SJSA1 (cell line): Measurements from ENCODE around the gene ICAM4. TPM values are rescaled to one million over a fixed set of nuclear protein-coding genes. Genes with fewer than 3 reads are reported as not detected.

Experiments used
- DNase-seq, 2 experiments: peaks; one replicate each; pipeline ENCODE4 v3.0.0-alpha.2; 2015 to 2020; ENCODE audit warnings: low spot score in 2 of 2, low read depth in 1 of 2
- H3K27ac ChIP-seq: fragments of 250-450 bp; sonication (Bioruptor Pico); 2 replicates; pipeline ENCODE4 v1.5.1; 2020; ENCODE audit warnings: mild to moderate bottlenecking, moderate library complexity
- H3K27me3 ChIP-seq: fragments of 250-450 bp; sonication (Bioruptor Pico); replicated peaks from 2 replicates; pipeline ENCODE4 v1.5.1; 2020; ENCODE audit warnings: mild to moderate bottlenecking, moderate library complexity
- H3K36me3 ChIP-seq: fragments of 250-450 bp; sonication (Bioruptor Pico); 2 replicates; pipeline ENCODE4 v1.5.1; 2020; ENCODE audit warnings: mild to moderate bottlenecking
- H3K4me1 ChIP-seq: fragments of 250-450 bp; sonication (Bioruptor Pico); replicated peaks from 2 replicates; pipeline ENCODE4 v1.6.1; 2021; ENCODE audit warnings: mild to moderate bottlenecking
- H3K4me3 ChIP-seq: fragments of 250-450 bp; sonication (Bioruptor Pico); 2 replicates; pipeline ENCODE4 v1.5.1; 2020; ENCODE audit warnings: mild to moderate bottlenecking
- H3K9me3 ChIP-seq: fragments of 250-450 bp; sonication (Bioruptor Pico); replicated peaks from 2 replicates; pipeline ENCODE4 v1.5.1; 2020; ENCODE audit warnings: mild to moderate bottlenecking
- total RNA-seq: library from RNA; depleted of rRNA; stranded (reverse); fragments of >200 nt; shearing (Covaris generic); gene quantifications from 2 replicates; pipeline ENCODE4 v1.2.3, GENCODE V29; 2014

The ICAM4 gene
- total RNA-seq, 1 experiment from 2014 or later: not detected

DNA sequence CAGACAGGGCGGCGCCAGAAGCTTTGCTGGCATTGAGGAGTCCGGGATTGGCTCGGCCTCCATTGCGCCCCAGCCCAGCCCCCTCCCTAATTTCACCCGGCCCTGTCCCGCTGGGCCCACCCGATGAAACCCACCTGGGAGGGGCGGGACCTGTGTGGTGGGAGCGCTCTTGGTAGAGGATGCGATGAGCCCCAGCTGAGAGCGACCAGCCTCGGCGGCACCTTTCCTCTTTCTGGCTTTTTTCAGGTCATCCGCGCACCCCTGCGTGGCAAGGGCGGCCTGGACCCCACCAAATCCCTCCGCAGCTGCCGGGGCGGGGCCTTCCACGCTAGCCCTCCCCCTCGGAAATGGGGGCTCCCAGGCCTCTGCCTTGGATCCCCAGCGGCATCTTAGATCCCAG is 22.7 kb downstream of the ICAM4 start, which contains the start of gene ZGLP1:
TSS of gene ZGLP1 (minus strand) at position 393 of the 400 bp plus-strand sequence.
- Histone ChIP-seq H3K27me3 (no peaks in the 10 kb centered on the region), H3K9me3 (no peaks in the 10 kb centered on the region), H3K4me1 (peaks cover 14% of the 10 kb centered on the region), H3K4me3 (no peak within 1 kb of the TSS), H3K36me3 (peaks cover 26% of the 10 kb centered on the region), H3K27ac (no peak within 1 kb of the TSS)
- no peak for DNase-seq

DNA sequence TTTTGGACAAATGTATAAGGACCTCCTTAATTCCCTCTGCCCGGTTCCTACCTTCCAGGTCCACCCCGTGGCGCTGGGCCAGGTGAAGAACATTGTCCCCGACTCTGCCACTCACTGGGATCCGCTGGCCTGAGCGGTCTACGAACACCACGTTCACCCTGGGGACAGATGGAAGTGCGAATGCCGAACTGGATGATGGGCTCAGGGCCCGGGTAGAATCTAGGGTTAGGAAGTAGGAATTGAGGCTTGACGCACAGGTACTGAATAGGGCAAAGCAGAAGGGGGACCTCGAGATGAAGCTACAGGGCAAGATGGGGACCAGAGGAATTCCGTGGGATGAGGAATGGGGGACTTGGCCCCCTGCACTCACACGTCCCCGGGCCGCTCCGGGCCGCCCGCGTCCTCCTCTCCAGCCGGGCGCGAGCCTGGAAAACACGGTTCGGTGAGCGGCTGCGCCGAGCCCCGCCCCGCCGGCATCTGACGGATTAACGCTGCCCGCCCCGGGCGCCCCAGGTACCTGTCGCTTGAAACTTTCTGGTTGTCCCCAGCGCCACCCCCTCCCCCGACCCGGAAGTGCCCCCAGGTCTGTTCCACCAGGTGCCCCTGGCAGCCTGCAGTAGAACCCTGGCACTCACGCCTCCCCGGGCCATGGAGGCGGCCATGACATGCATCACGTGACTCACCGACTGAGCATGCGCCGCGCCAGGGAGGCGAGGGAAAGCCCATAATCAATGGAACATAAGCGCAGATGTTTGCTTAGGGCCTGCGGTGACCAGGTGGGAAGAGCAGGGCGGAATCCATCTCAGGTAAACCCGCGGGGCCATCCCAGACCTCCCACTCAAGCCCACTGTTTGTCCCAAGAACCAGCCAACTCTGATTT is 28.8 kb downstream of the ICAM4 start, which contains the start of gene FDX2:
TSS of gene FDX2 (minus strand) at position 681 of the 880 bp plus-strand sequence. CDS start at position 662, 19 bp downstream.
- peak; percentile 61 to 82 for DNase-seq
- Histone ChIP-seq H3K4me3 (peak within 1 kb of the TSS; percentile 65), H3K4me1 (peaks cover 7% of the 10 kb centered on the region; the same call in 1 of the 2 replicates), H3K27me3 (no peaks in the 10 kb centered on the region), H3K9me3 (no peaks in the 10 kb centered on the region), H3K27ac (no peak within 1 kb of the TSS), H3K36me3 (peaks cover 55% of the 10 kb centered on the region)

DNA sequence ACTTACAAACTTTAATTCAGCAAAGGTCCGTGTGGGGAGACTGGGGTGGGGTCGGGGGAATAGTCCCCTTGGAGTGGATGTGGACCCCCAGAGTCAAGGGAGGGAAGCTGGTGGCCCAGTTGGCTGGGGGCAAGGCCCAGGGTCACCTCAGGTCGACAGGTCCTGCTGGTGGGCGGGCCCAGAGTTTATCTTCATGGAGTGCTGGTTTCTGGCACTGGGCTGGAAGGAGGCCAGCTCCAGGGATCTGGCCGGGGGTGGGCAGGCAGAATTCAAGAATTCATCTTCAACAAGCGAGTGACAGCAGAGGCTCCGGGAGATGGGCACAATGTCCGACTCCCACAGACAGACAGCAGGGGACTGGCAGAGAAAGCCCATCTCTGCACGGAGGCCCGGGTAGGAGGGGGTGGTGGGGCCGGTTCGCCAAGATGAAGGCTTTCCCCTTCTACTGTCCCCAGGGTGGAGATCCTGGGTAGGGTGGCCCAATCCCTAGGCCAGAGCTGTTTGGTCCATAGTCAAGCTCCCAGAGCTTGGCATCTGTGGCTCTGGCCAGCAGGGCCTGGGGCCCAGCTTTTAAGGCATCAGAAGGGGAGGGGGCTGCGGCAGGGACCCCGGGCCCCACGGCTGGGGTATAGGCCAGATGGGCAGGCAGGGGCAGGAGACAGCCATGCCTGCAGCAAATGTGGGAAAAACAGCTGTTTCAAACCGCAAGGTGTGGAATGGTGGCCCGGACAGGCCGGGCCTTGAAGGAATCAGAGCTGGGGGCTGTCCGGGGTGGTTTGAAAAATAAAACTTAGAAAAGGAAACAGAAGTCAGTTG is 29.7 kb downstream of the ICAM4 start:
- Histone ChIP-seq H3K4me1 (peaks cover 7% of the 10 kb centered on the region; the same call in 1 of the 2 replicates), H3K9me3 (no peaks in the 10 kb centered on the region), H3K27me3 (no peaks in the 10 kb centered on the region), H3K36me3 (peaks cover 63% of the 10 kb centered on the region), H3K27ac (no peak overlapping the region), H3K4me3 (peak overlapping the region; percentile 65)
- DNase-seq: no peak

DNA sequence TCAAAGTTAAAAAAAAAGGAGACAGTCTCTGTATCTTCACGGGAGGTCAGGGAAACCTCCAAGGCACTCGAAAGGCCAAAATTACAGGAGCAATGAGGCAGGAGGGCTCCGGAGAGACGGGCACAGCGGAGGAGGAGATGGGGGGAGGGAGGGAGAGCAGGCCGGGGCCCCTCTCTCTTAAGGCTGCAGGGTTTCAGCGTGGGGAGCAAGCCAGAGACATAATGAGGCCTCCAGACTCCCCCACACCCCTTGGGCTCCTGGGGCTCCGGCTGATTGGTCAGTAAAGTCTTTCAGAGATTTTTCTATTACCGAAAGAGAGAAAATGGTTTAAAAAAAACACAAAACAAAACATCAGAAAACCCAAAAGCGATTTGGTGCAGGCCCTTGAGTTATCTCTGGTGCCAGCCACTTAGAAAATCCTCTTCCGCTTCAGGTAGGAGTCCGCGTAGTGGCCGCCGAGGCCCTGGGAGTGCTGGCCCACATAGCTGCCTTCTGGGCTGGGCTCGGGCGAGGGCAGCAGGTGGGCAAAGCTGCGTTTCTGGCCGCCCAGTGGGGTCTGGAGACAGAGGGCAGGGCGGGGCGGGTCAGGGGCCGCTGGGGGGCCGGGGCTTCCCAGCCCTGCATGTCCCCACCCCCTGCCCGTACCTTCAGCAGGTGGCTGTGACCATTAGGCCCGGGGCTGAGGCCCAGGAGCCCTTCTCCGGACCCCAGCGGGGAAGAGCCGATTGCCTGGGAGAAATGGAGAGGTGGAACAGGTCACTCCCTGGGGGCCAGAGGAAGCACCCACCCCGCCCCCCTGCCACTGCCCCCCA is 30.5 kb downstream of the ICAM4 start:
- H3K9me3 ChIP-seq: no peaks in the 10 kb centered on the region
- no peaks in the 10 kb centered on the region for H3K27me3 ChIP-seq
- no peak overlapping the region for H3K4me3 ChIP-seq
- no peak for DNase-seq
- H3K4me1 ChIP-seq: peaks cover 7% of the 10 kb centered on the region; the same call in 1 of the 2 replicates
- no peak overlapping the region for H3K27ac ChIP-seq
- peaks cover 71% of the 10 kb centered on the region for H3K36me3 ChIP-seq

DNA sequence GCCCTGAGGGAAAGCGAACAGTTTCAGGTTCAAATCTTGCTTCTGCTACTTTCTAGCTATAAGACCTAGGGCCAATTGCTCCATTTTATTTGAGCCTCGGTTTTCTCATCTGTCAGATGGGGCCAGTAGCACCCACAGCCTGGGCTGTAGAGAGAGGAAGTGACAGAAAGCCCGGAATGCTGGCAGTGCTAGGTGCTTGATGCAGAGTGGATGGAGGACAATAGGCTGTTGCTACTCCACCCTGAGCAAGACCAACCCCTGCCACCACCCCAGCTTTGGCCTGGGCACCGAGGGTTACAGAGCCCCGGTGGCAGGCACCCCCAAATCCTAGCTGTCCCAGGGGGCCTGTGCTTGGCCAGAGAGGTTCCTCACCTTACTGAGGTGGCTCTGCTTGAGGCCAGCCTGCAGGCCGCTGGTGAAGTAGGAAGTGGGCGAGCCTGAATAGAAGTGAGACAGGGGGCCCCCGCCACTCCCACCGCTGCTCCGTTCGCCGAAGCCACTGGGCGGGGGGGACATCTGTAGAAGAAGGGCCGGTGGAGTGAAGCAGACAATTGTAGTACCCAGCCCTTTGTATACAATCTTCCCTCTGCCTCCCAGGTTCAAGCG is 31.2 kb downstream of the ICAM4 start:
- H3K9me3 ChIP-seq: no peaks in the 10 kb centered on the region
- no peak overlapping the region for H3K27ac ChIP-seq
- DNase-seq: no peak
- H3K4me1 ChIP-seq: peaks cover 7% of the 10 kb centered on the region; the same call in 1 of the 2 replicates
- H3K36me3 ChIP-seq: peaks cover 75% of the 10 kb centered on the region
- no peaks in the 10 kb centered on the region for H3K27me3 ChIP-seq
- H3K4me3 ChIP-seq: no peak overlapping the region

DNA sequence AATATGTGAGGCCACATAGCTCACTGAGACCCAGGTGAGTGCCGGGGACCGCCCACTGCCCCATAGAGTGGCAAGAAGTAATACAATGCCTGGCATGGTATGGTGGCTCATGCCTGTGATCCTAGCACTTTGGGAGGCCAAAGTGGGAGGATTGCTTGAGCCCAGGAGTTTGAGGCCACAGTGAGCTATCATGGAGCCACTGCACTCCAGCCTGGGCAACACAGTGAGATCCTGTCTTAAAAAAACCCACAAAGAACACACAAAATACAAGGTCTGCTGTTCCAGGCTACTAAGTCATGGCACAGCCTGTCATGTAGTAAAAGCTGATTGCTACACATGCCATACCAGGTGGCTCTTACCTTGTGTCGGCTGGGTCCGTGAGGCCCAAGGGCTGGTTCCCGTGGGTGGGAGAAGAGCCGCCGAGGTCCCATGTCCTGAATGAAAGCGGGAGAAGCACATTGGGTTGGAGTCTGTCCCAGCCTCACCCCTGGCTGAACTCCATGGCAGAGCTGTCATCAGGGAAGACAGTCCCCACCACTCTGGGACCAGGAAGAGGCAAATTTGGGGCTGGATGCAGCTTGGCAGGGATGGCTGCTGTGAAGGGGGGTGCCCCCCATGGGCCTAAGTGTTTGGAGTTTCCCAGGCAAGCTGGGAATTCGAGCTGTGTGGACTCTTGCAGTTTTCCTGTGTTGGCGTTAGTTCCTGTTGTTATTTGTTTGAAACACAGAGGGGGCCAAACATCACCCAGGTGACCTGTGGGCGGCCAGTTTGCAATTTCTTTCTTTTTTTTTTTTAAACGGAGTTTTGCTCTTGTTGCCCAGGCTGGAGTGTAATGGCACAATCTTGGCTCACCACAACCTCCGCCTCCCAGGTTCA is 32.3 kb downstream of the ICAM4 start:
- no peak overlapping the region for H3K27ac ChIP-seq

DNA sequence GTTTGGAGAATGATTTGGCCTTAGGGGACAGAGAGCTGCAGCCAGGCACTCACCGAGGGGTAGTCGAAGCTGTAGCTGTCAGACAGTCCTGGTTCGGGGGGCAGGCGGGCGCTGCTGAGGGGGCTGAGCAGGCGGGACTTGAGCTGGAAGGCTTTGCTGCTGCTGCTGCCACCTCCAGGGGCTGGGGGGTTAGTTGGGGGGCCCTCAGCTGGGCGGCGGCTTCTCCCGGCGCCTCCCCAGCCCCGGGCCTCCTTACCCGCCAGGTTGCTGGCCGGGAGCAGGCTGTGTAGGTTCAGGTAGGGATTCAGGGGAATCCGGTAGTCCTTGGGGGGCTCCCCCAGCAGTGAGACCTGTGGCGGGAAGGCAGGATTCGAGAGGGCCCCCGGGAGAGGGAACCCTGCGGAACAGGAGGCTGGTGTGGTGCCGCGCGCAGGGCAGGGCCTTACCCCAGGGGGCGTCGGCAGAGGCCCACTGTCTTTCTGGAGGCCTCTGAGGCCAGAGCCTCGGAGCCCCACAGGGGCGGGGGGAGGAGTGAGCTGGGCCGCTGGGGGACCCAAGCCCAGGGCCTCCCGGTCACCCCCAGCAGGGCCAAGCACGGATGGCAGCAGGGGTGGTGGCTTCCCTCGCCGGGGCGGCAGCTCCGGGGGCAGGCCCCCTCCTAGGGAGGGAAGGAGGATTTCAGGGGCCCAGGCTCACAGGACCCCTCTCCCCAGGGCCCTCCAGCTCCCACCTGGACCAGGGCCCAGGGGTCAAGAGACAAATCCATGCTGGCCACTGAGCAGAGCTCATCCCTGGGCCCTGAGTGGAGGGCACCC is 34.1 kb downstream of the ICAM4 start:
- no peaks in the 10 kb centered on the region for H3K27me3 ChIP-seq
- no peak overlapping the region for H3K27ac ChIP-seq
- H3K36me3 ChIP-seq: peaks cover 90% of the 10 kb centered on the region
- 0 out of 2 replicates have a peak, but pooled peaks cover 3% of the 10 kb centered on the region for H3K4me1 ChIP-seq
- H3K9me3 ChIP-seq: no peaks in the 10 kb centered on the region
- no peak overlapping the region for H3K4me3 ChIP-seq
- DNase-seq: no peak

More for the DNA sequence above, 32.3 kb downstream of the ICAM4 start:
- Histone ChIP-seq H3K4me3 (no peak overlapping the region), H3K9me3 (no peaks in the 10 kb centered on the region), H3K36me3 (peaks cover 81% of the 10 kb centered on the region), H3K27me3 (no peaks in the 10 kb centered on the region), H3K4me1 (peaks cover 7% of the 10 kb centered on the region; the same call in 1 of the 2 replicates)
- DNase-seq: no peak

DNA sequence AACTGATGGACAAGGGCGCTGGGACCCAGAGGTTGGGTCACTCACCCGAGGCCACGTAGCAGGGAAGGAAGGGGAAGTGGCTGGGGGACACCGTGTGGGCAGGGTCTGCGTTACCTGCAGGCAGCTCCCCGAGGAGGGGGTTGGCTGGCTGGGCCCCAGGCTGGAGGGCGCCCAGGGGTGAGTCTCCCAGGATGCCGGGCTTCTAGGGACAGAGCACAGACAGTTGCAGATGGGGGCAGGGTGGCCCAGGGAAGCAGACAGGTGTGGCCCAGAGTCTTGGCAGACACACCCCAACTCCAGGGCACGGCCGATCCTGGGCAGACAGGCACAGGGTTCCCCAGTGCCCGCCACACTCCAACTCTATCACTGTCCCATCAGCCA is 34.7 kb downstream of the ICAM4 start:
- no peak overlapping the region for H3K27ac ChIP-seq
- no peaks in the 10 kb centered on the region for H3K4me1 ChIP-seq
- H3K9me3 ChIP-seq: no peaks in the 10 kb centered on the region
- no peak for DNase-seq
- H3K27me3 ChIP-seq: no peaks in the 10 kb centered on the region
- peaks cover 90% of the 10 kb centered on the region for H3K36me3 ChIP-seq
- H3K4me3 ChIP-seq: no peak overlapping the region

DNA sequence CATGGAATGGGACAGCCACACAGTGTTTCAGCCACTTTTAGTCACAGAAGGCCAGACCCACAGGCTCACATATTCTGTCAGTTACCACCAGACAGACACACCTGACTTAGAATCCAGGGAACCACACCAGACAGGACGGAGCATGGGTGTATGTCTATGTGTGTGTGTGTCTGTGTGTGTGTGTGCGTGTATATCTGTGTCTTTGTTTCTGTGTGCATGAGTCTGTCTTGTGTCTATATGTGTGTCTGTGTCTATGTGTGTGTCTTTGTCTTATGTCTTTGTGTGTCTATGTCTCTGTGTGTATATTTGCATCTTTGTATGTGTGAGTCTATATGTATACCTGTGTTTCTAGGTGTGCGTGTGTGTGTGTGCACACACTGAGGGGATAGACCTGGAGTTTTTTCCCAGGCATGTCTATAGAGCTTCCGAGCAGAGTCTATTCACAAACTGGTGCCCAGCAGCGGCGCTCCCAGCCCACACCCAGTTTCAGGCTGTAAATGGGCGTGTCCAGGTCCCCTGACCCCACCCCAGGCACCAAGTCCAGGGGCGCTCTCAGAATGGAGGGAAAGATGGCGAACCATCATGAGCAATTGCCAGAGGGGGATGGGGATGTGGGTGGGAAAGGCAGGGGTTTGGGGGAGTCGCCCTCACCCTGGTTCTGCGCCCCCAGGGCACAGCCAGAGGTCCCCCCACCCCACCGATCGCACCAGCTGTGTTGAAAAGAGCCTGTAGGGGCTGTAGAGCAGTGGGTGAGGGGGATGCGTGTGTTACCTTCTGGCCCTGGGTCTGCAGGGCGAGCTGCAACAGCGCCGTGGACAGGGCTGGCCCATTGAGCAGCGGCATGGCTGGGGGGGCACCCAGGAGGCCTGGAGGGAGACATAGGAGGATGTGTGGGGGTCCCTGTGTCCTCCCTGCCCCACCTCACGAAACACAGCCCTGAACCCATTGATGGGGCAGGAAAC is 35.4 kb downstream of the ICAM4 start:
- Histone ChIP-seq H3K36me3 (peaks cover 89% of the 10 kb centered on the region), H3K27ac (no peak overlapping the region), H3K4me1 (no peaks in the 10 kb centered on the region), H3K4me3 (no peak overlapping the region), H3K9me3 (no peaks in the 10 kb centered on the region), H3K27me3 (no peaks in the 10 kb centered on the region)
- no peak for DNase-seq

DNA sequence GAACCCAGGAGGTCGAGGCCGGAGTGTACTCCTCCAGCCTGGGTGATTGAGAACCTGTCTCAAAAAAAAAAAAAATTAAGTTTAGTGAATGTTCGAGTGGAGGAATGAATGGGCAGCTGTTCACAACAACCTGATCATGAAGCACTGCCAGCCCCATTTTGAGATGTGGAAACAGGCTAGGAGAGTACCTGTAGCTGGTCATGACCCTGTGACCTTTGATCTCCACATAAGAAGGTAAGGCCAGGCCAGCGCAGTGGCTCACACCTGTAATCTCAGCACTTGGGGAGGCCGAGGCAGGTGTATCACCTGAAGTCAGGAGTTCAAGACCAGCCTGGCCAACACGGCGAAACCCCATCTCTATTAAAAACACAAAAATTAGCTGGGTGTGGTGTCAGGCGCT is 39.0 kb downstream of the ICAM4 start:
- no peak for DNase-seq
- no peak overlapping the region for H3K4me3 ChIP-seq
- no peak overlapping the region for H3K27ac ChIP-seq
- no peaks in the 10 kb centered on the region for H3K4me1 ChIP-seq
- H3K9me3 ChIP-seq: no peaks in the 10 kb centered on the region
- H3K36me3 ChIP-seq: peaks cover 99% of the 10 kb centered on the region
- no peaks in the 10 kb centered on the region for H3K27me3 ChIP-seq

DNA sequence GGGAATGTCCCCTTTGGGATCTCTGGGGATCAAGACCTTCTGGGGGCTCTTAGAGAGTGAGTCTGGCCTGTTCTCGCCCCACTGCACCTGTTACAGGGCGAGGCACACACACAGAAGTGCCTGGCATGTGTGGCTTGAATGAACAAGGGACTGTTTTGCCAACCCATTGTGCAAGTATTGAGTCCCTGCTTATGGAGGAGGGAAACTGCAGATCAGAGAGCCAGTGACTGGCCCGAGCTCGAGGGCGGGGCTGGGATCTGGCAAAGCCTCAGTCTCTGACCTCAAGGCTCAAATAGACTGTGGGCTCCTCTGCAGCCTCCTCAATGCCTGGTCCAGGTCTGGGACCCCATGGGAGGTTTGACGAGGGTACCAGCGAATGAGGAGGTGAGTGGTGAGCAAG is 41.0 kb downstream of the ICAM4 start:
- no peaks in the 10 kb centered on the region for H3K27me3 ChIP-seq
- peaks cover 7% of the 10 kb centered on the region for H3K4me1 ChIP-seq
- no peak for DNase-seq
- H3K9me3 ChIP-seq: no peaks in the 10 kb centered on the region
- H3K36me3 ChIP-seq: peaks cover 93% of the 10 kb centered on the region
- H3K27ac ChIP-seq: no peak overlapping the region
- no peak overlapping the region for H3K4me3 ChIP-seq
